Measurements from ENCODE around the gene RNF115. TPM values are rescaled to one million over a fixed set of nuclear protein-coding genes. Genes with fewer than 3 reads are reported as not detected.
"Not testable (repeated sequence)": the region's sequence is repeated elsewhere in the genome, so short reads cannot be mapped to it uniquely, and the experiment has no call there.

Gene RNF115
- total RNA-seq, 2 donors from 2014 or later = 12.7 to 13.2 TPM

- DNase-seq (no peak), ATAC-seq (no peak)
- TF ChIP-seq CTCF (IDR thresholded peaks at IDR 0.05) = no peak
- no peak for TF ChIP-seq POLR2A (IDR thresholded peaks at IDR 0.05)
- WGBS, 2 donors = 41 to 73% methylated on average over 1 of the region's 1 CpG
- H3K27me3 ChIP-seq = no peaks in the 10 kb centered on the region
- H3K4me3 ChIP-seq = no peak overlapping the region
- H3K9me3 ChIP-seq = no peaks in the 10 kb centered on the region
- no peaks in the 10 kb centered on the region for H3K4me1 ChIP-seq
- intact Hi-C loops (cut with DNase I) = no loop called here
- no peak overlapping the region for H3K27ac ChIP-seq
- H3K36me3 ChIP-seq (replicated peaks in 1 of 2; ENCODE audit: insufficient read depth in 1 of 2, low read depth in 2 of 2) = no peaks in the 10 kb centered on the region
Measured at GRCh38 chr1:145796753-145797152, 27.1 kb downstream of the RNF115 start.

GRCh38 chr1:145795257-145795881 lies 28.5 kb downstream of the RNF115 start:
- Histone ChIP-seq H3K9me3 (no peaks in the 10 kb centered on the region), H3K36me3 (replicated peaks in 1 of 2; ENCODE audit: insufficient read depth in 1 of 2, low read depth in 2 of 2) (no peaks in the 10 kb centered on the region), H3K27ac (no peak overlapping the region), H3K27me3 (no peaks in the 10 kb centered on the region), H3K4me1 (no peaks in the 10 kb centered on the region), H3K4me3 (no peak overlapping the region)
- 95 to 98% methylated on average over 10 of the region's 10 CpGs for WGBS, 2 donors
- intact Hi-C loops (cut with DNase I) = no loop called here
- ATAC-seq = no peak
- DNase-seq = no peak
- TF ChIP-seq POLR2A (IDR thresholded peaks at IDR 0.05) = no peak
- no peak for TF ChIP-seq CTCF (IDR thresholded peaks at IDR 0.05)

GRCh38 chr1:145792484-145792883 lies 31.4 kb downstream of the RNF115 start:
- H3K27ac ChIP-seq = no peak overlapping the region
- no peak overlapping the region for H3K4me3 ChIP-seq
- intact Hi-C loops (cut with DNase I) = no loop called here
- no peaks in the 10 kb centered on the region for H3K36me3 ChIP-seq (replicated peaks in 1 of 2; ENCODE audit: insufficient read depth in 1 of 2, low read depth in 2 of 2)
- DNase-seq (no peak), ATAC-seq (no peak)
- no peaks in the 10 kb centered on the region for H3K4me1 ChIP-seq
- 91 to 95% methylated on average over 1 of the region's 1 CpG for WGBS, 2 donors
- no peaks in the 10 kb centered on the region for H3K27me3 ChIP-seq
- H3K9me3 ChIP-seq = no peaks in the 10 kb centered on the region
- TF ChIP-seq POLR2A (IDR thresholded peaks at IDR 0.05) = no peak
- TF ChIP-seq CTCF (IDR thresholded peaks at IDR 0.05) = no peak

DNA sequence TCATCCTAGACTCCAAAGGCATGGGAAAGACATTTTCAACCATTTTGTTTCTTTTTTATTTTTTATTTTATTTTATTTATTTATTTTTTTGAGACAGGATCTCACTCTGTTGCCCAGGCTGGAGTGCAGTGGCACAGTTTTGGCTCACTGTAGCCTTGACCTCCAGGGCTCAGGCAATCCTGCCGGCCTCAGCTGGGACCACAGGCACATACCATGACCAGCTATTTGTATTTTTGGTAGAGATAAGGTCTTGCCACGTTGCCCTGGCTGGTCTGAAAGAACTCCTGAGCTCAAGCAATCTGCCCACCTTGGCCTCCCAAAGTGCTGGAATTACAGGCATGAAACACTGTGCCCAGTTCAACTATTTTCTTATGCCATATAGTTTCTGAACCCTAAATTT lies 32.0 kb downstream of the RNF115 start:
- H3K9me3 ChIP-seq; ATAC-seq; DNase-seq; H3K4me3 ChIP-seq; H3K36me3 ChIP-seq (replicated peaks in 1 of 2; ENCODE audit: insufficient read depth in 1 of 2, low read depth in 2 of 2); H3K27ac ChIP-seq; intact Hi-C loops (cut with DNase I); H3K4me1 ChIP-seq; H3K27me3 ChIP-seq: not testable (repeated sequence)
- 17 to 33% methylated on average over 2 of the region's 2 CpGs for WGBS, 2 donors

- ATAC-seq (no peak), DNase-seq (no peak)
- no peak overlapping the region for H3K4me3 ChIP-seq
- intact Hi-C loops (cut with DNase I) = no loop called here
- H3K27ac ChIP-seq = no peak overlapping the region
- WGBS, 2 donors = 95 to 99% methylated on average over 3 of the region's 3 CpGs
- no peaks in the 10 kb centered on the region for H3K9me3 ChIP-seq
- no peak for TF ChIP-seq POLR2A (IDR thresholded peaks at IDR 0.05)
- TF ChIP-seq CTCF (IDR thresholded peaks at IDR 0.05) = no peak
- no peaks in the 10 kb centered on the region for H3K36me3 ChIP-seq (replicated peaks in 1 of 2; ENCODE audit: insufficient read depth in 1 of 2, low read depth in 2 of 2)
- H3K4me1 ChIP-seq = peaks cover 21% of the 10 kb centered on the region
- H3K27me3 ChIP-seq = no peaks in the 10 kb centered on the region
Measured at GRCh38 chr1:145788580-145788979, 35.3 kb downstream of the RNF115 start.

Data from body of pancreas (tissue), 4 donors.